Fibroblast of lung (primary cell): ENCODE results near the gene SLC34A3. TPM values are rescaled to one million over a fixed set of nuclear protein-coding genes. Genes with fewer than 3 reads are reported as not detected.

ENCODE experiments used
- DNase-seq, 2 donors: peaks; one replicate each; pipeline versions ENCODE4 v3.0.0 to v3.0.0-alpha.2; 2010; ENCODE audit warnings: low read depth in 2 of 2
- H2AFZ ChIP-seq: 2 replicates; pipeline ENCODE4 v1.5.1; 2012; ENCODE audit warnings: low read length, control low read depth, inconsistent platforms
- H3K27ac ChIP-seq: 2 replicates; pipeline ENCODE4 v1.5.1; 2011; ENCODE audit warnings: low read length, control low read depth; ENCODE audit not compliant: insufficient read depth
- H3K27me3 ChIP-seq: 2 replicates; pipeline ENCODE4 v1.5.1; 2011; ENCODE audit warnings: mild to moderate bottlenecking, low read length; ENCODE audit not compliant: control insufficient read depth, insufficient read depth
- H3K36me3 ChIP-seq: 2 replicates; pipeline ENCODE4 v1.5.1; 2011; ENCODE audit warnings: low read length; ENCODE audit not compliant: control insufficient read depth, insufficient read depth
- H3K4me1 ChIP-seq: 2 replicates; pipeline ENCODE4 v1.5.1; 2011; ENCODE audit warnings: low read length; ENCODE audit not compliant: control insufficient read depth, insufficient read depth; ENCODE audit errors: extremely low read depth
- H3K4me2 ChIP-seq: 2 replicates; pipeline ENCODE4 v1.5.1; 2011; ENCODE audit warnings: low read length, control low read depth; ENCODE audit not compliant: insufficient read depth; ENCODE audit errors: extremely low read depth
- H3K4me3 ChIP-seq, 4 experiments: fragments of 200-600 bp in 1 of 4; sonication (generic) in 1 of 4; replicated peaks in 1 of 4; 2 replicates each; pipeline ENCODE4 v1.5.1; 2011 to 2016; ENCODE audit warnings: low read length in 4 of 4, low read depth in 3 of 4, mild to moderate bottlenecking in 3 of 4, control low read depth in 2 of 4, inconsistent platforms in 1 of 4, mixed read lengths in 1 of 4; ENCODE audit not compliant: insufficient read depth in 1 of 4; ENCODE audit errors: control extremely low read depth in 1 of 4
- H3K79me2 ChIP-seq: 2 replicates; pipeline ENCODE4 v1.5.1; 2012; ENCODE audit warnings: mild to moderate bottlenecking, low read length, inconsistent platforms; ENCODE audit not compliant: control insufficient read depth, insufficient read depth
- H3K9ac ChIP-seq: 2 replicates; pipeline ENCODE4 v1.5.1; 2011; ENCODE audit warnings: mild to moderate bottlenecking, low read length, control low read depth; ENCODE audit not compliant: insufficient read depth
- H3K9me3 ChIP-seq: 2 replicates; pipeline ENCODE4 v1.5.1; 2012; ENCODE audit warnings: low read depth, low read length; ENCODE audit not compliant: control insufficient read depth, insufficient read depth
- H4K20me1 ChIP-seq: 2 replicates; pipeline ENCODE4 v1.5.1; 2011; ENCODE audit warnings: low read length; ENCODE audit not compliant: control insufficient read depth, insufficient read depth; ENCODE audit errors: extremely low read depth
- EZH2 ChIP-seq: IDR thresholded peaks from 2 replicates; pipeline ENCODE4 v1.5.1; 2012; ENCODE audit warnings: low read length, control low read depth, mild to moderate bottlenecking; ENCODE audit errors: missing control alignments
- polyA plus RNA-seq, 2 donors: library from polyadenylated mRNA; depleted of rRNA in 1 of 2; stranded (reverse) in 1 of 2; unstranded in 1 of 2; fragments of >200 nt; gene quantifications; 2 replicates each; pipeline ENCODE4 v1.2.1, GENCODE V29; 2011 to 2012; ENCODE audit warnings: missing spikeins in 1 of 2
- total RNA-seq: library from RNA; depleted of rRNA; stranded (reverse); fragments of >200 nt; gene quantifications from 2 replicates; pipeline ENCODE4 v1.2.1, GENCODE V29; 2014
- TF ChIP-seq, protein P1 (sequence below), 2 donors: IDR thresholded peaks in 1 of 2; conservative IDR thresholded peaks in 1 of 2; 1 replicate in 1 of 2; 2 replicates in 1 of 2; pipeline ENCODE4 v1.5.1; 2011 to 2012; ENCODE audit warnings: low read length in 2 of 2, control low read depth in 1 of 2, inconsistent platforms in 1 of 2, low read depth in 1 of 2, mild to moderate bottlenecking in 1 of 2

The SLC34A3 gene
- total and polyA plus RNA-seq, 2 donors (not counting 1 experiment from before 2014, with no cell fraction given) = not detected

DNA sequence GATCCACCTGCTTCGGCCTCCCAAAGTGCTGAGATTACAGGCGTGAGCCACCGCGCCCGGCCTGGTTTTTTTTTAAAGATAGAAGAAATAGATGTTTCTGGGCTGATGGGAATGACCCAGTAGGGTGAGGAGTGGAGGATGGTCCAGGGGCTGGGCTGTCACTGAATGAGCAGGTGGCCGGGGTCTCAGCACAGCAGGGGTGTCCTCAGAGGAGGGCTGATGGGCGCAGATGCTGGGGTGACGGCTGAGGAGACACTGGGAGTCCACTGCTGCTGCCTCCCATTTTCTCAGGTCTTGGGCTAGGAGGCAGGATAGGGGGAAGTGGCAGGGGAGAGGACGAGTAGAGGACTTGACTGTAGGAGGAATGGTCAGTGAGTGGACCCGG is 44.5 kb downstream of the SLC34A3 start:
- DNase-seq = no peak
- no peak overlapping the region for H3K4me3 ChIP-seq
- no peak overlapping the region for H3K9ac ChIP-seq
- H3K27ac ChIP-seq = no peak overlapping the region
- H3K36me3 ChIP-seq = peaks cover 34% of the 10 kb centered on the region
- peaks cover 19% of the 10 kb centered on the region for H3K79me2 ChIP-seq
- no peaks in the 10 kb centered on the region for H4K20me1 ChIP-seq
- no peak overlapping the region for H2AFZ ChIP-seq
- peaks cover 10% of the 10 kb centered on the region for H3K4me1 ChIP-seq
- no peaks in the 10 kb centered on the region for H3K27me3 ChIP-seq
- H3K9me3 ChIP-seq = no peaks in the 10 kb centered on the region
- no peak overlapping the region for H3K4me2 ChIP-seq
- TF ChIP-seq, protein P1, sequence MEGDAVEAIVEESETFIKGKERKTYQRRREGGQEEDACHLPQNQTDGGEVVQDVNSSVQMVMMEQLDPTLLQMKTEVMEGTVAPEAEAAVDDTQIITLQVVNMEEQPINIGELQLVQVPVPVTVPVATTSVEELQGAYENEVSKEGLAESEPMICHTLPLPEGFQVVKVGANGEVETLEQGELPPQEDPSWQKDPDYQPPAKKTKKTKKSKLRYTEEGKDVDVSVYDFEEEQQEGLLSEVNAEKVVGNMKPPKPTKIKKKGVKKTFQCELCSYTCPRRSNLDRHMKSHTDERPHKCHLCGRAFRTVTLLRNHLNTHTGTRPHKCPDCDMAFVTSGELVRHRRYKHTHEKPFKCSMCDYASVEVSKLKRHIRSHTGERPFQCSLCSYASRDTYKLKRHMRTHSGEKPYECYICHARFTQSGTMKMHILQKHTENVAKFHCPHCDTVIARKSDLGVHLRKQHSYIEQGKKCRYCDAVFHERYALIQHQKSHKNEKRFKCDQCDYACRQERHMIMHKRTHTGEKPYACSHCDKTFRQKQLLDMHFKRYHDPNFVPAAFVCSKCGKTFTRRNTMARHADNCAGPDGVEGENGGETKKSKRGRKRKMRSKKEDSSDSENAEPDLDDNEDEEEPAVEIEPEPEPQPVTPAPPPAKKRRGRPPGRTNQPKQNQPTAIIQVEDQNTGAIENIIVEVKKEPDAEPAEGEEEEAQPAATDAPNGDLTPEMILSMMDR (conservative IDR thresholded peaks at IDR 0.05 in 1 of 2, IDR thresholded peaks at IDR 0.05 in 1 of 2; ENCODE audit: low read depth in 1 of 2, low read length in 2 of 2) = no peak
- no peak for TF ChIP-seq EZH2

DNA sequence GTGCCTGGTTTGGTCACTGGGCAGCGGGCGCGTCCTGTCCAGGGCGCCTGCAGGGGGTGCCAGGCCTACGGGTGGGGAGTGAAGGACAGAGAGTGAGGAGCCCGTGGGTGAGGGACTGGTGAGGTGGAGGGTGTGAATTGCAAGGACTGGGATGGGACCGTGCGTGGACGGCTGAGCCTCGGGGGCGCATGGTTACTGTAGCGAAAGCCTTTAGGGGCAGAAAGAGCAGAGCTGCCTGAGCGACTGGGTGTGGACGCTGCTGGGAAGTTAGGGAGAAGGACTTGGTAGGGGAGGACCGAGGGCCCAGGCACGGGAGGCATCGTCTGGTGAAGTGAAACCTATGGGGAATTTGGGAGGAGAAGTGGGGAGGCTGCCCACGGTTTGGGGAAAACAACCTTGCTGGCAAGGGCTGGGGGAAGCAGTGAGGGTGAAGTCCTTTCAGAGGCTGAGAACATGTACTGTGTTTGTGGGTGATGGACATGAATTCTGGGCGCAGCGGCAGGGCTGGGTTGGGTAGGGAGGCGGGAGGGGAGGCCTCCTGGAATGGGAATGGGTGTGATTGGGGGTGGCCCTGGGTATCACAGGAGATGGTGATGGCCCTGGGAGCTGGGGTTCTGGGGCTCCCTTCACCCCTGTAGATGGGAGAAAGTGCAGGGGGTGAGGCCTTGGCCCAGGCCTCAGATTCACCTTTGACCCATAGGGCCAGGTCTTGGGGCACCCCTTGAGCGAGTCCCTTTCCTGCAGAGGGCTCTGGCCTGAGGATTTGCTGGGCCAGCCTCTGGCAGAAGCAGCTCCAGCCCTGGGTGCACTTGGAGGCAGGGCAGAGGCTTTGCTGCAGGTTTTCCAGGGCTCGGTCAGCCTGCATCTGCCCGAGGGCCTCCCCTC is 45.1 kb downstream of the SLC34A3 start:
- Histone ChIP-seq H3K9ac (no peak overlapping the region), H3K27ac (no peak overlapping the region), H4K20me1 (no peaks in the 10 kb centered on the region), H3K27me3 (no peaks in the 10 kb centered on the region), H2AFZ (no peak overlapping the region), H3K79me2 (peaks cover 24% of the 10 kb centered on the region), H3K9me3 (no peaks in the 10 kb centered on the region), H3K36me3 (peaks cover 34% of the 10 kb centered on the region), H3K4me3 (no peak overlapping the region), H3K4me1 (peaks cover 10% of the 10 kb centered on the region), H3K4me2 (no peak overlapping the region)
- TF ChIP-seq, protein P1 (conservative IDR thresholded peaks at IDR 0.05 in 1 of 2, IDR thresholded peaks at IDR 0.05 in 1 of 2; ENCODE audit: low read depth in 1 of 2, low read length in 2 of 2) = no peak
- no peak for TF ChIP-seq EZH2
- DNase-seq = no peak

DNA sequence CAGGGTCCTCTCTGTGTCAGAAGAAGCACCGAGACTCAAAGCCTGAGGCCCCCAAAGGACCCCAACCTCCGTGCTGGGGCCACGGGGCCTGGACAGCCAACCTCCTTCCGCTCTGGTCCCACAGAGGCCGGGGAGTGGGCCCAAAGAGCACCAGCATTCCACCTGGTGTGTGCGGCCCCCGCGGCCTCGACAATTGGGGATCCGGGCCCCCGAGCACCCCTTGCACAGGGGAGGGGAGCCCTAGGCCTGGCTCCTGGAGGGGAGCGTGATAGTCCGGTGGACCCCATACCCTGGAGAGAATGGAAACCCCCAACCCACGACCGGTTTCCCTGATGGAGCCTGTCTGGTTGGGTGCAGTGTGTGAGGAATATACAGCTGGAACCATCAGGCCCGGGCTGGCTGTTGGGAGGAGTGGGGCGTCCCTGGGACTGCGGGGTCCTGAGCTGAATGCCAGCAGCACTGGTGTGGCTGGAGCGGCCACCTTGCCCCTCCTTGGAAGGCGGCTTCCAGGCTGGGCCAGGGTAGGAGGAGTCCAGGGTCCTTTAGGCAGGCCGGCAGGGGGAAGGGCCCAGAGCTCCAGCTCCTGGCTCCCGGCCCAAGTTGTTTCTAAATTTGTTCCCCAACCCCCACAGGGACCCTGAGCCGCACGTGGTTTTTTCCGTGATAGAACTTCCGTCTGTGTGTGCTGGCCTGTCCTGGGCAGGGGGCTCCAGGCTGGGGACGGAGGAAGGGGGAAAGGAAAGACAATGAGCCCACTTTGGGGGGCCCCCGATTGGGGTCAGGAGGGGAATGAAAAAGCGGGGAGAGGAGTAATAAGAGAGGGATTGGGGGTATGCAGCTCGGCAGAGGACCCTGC is 46.0 kb downstream of the SLC34A3 start:
- H3K27ac ChIP-seq = peak overlapping the region; percentile 82
- no peaks in the 10 kb centered on the region for H4K20me1 ChIP-seq
- H3K4me3 ChIP-seq = peak overlapping the region; percentile 67 to 86 (median 73)
- no peak overlapping the region for H2AFZ ChIP-seq
- H3K4me1 ChIP-seq = peaks cover 10% of the 10 kb centered on the region
- no peaks in the 10 kb centered on the region for H3K9me3 ChIP-seq
- H3K9ac ChIP-seq = peak overlapping the region; percentile 29
- DNase-seq = peak; percentile 45 to 77
- H3K36me3 ChIP-seq = peaks cover 28% of the 10 kb centered on the region
- H3K4me2 ChIP-seq = peak overlapping the region; percentile 81
- TF ChIP-seq EZH2 = no peak
- TF ChIP-seq, protein P1 (conservative IDR thresholded peaks at IDR 0.05 in 1 of 2, IDR thresholded peaks at IDR 0.05 in 1 of 2; ENCODE audit: low read depth in 1 of 2, low read length in 2 of 2) = no peak
- no peaks in the 10 kb centered on the region for H3K27me3 ChIP-seq
- peaks cover 24% of the 10 kb centered on the region for H3K79me2 ChIP-seq
